ENCODE results near the gene STXBP1. TPM values are rescaled to one million over a fixed set of nuclear protein-coding genes. Genes with fewer than 3 reads are reported as not detected.

Gene STXBP1
- total and polyA plus RNA-seq, 2 of the 4 experiments (the other 2 are of a cell fraction): 15.8 to 22.6 TPM

DNA sequence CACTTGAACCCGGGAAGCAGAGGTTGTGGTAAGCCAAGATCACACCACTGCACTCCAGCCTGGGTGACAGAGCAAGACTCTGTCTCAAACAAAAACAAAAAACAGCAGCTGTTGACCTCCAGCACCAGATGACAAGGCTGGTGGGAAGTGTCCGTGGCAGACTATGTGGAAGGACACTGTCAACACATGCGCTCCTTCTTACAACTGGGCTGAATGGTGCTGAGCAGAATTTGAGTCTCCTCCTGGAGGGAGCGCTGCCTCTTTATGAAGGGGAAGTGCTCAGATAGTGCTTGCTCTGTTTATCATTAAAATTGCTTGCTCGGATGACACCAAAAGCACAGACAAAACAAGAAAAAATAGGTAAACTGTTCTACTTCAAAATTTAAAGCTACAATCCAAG, 85.5 kb downstream of the STXBP1 start:
- ATAC-seq (ENCODE audit: low read depth): no peak
- ChIA-PET POLR2A (ENCODE audit: unreplicated experiment) (no interaction called here), CTCF (no interaction called here)
- no peak for DNase-seq
- Histone ChIP-seq H4K91ac (ENCODE audit: insufficient read depth, low read depth, low read length) (no peak overlapping the region), H3K23ac (ENCODE audit: low read depth, low read length) (no peak overlapping the region), H4K8ac (ENCODE audit: low read depth in 2 of 2, low read length in 2 of 2) (no peak overlapping the region), H2AK9ac (replicated peaks; ENCODE audit: low read depth, low read length, poor library complexity) (no peak overlapping the region), H3K9ac (ENCODE audit: low read depth, low read length) (no peak overlapping the region), H3K9me1 (ENCODE audit: insufficient read depth, low read length) (peaks cover 3% of the 10 kb centered on the region), H3K18ac (ENCODE audit: low read depth, low read length) (no peak overlapping the region), H3K4me2 (ENCODE audit: low read depth, low read length) (no peak overlapping the region), H3K79me1 (ENCODE audit: low read depth in 1 of 2, low read length in 2 of 2) (no peaks in the 10 kb centered on the region), H2BK5ac (ENCODE audit: low read depth, low read length, poor library complexity, severe bottlenecking) (no peak overlapping the region), H3K9me3 (ENCODE audit: control insufficient read depth, insufficient read depth, low read length) (no peaks in the 10 kb centered on the region), H3K4me3 (ENCODE audit: insufficient read depth, low read depth, low read length) (no peak overlapping the region), H4K20me1 (ENCODE audit: insufficient read depth, low read length) (no peaks in the 10 kb centered on the region), H3K56ac (ENCODE audit: extremely low read depth, insufficient read depth, low read length) (no peak overlapping the region), H2BK120ac (ENCODE audit: low read depth, low read length) (no peak overlapping the region), H3K14ac (replicated peaks; ENCODE audit: low read depth, low read length) (no peak overlapping the region), H3K4me1 (ENCODE audit: control insufficient read depth, insufficient read depth, low read length) (no peaks in the 10 kb centered on the region), H2BK15ac (ENCODE audit: low read depth, low read length) (no peak overlapping the region), H2AK5ac (ENCODE audit: low read depth, low read length) (no peak overlapping the region), H3K27ac (ENCODE audit: insufficient read depth, low read length) (no peak overlapping the region), H4K5ac (ENCODE audit: low read depth, low read length) (no peak overlapping the region), H3K27me3 (ENCODE audit: control insufficient read depth, insufficient read depth, low read length) (no peaks in the 10 kb centered on the region), H3K4ac (ENCODE audit: low read depth, low read length) (no peak overlapping the region), H2BK20ac (ENCODE audit: low read depth, low read length) (no peak overlapping the region), H2AFZ (replicated peaks; ENCODE audit: low read length, poor library complexity) (no peak overlapping the region), H3K36me3 (ENCODE audit: control insufficient read depth, insufficient read depth, low read length) (0 out of 2 replicates have a peak, but pooled peaks cover 2% of the 10 kb centered on the region)
- dilution Hi-C loops (cut with HindIII; ENCODE audit: low sequenced_read_pairs, unreplicated experiment) (no loop called here), intact Hi-C loops (cut with micrococcal nuclease) (no loop called here), in situ Hi-C loops (cut with MboI; ENCODE audit: low sequenced_read_pairs) (no loop called here)
- WGBS, 2 experiments (ENCODE audit: extremely low coverage in 2 of 2, insufficient read length in 1 of 2): 60% methylated on average over 1 of the region's 5 CpGs; no CpG with 5 or more reads in 1 of the 2 experiments
- TF ChIP-seq MXI1 (IDR thresholded peaks at IDR 0.05; ENCODE audit: borderline replicate concordance, low read depth, low read length): no peak
- no peak for TF ChIP-seq MAFK (IDR thresholded peaks at IDR 0.05; ENCODE audit: low read depth, low read length)
- no peak for TF ChIP-seq CEBPB (IDR thresholded peaks at IDR 0.05; ENCODE audit: low read depth, low read length)
- TF ChIP-seq BHLHE40 (IDR thresholded peaks at IDR 0.05; ENCODE audit: low read depth, low read length): no peak
- BruUV-seq (replicated peaks): no TSS peak
